ENCODE data around the gene PRPF38B.

PRPF38B gene

DNA sequence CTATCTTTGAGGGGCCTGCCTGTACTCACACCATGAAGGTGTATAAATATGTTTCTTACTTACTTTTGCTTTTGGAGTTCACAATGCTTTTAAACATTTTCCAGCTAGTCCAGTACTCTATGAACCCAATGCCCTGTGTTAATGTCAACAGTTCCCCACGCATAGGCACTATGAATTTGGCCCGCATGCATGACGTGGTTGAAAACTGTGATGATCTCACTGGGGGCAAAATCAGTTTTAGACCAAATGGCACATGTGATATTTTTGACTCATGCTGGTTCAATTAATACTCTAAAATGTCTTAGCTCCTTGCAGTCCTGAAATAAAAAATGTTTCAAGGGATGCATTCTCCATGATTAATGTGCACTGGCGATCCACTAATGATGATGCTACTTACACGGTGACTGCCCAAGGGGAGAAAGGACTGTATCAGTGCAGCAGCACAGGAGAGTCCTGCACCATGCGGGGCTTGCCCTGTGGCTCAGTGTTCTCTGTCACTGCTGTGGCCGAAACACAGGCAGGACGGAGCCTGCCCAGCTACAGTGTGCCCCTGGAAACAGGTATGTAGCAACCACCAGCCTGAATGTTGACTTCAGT is 36.3 kb downstream of the PRPF38B start:
- H3K27ac ChIP-seq (ENCODE audit: low read length): no peak overlapping the region
- no peaks in the 10 kb centered on the region for H3K27me3 ChIP-seq (replicated peaks; ENCODE audit: insufficient read depth, low read length)
- no peak overlapping the region for H3K4me3 ChIP-seq (ENCODE audit: low read length)
- no peak overlapping the region for H2AFZ ChIP-seq (ENCODE audit: low read length)
- no peaks in the 10 kb centered on the region for H3K4me1 ChIP-seq (ENCODE audit: low read length)
- no peaks in the 10 kb centered on the region for H3K36me3 ChIP-seq (replicated peaks; ENCODE audit: insufficient read depth, low read length)
- no peaks in the 10 kb centered on the region for H3K9me2 ChIP-seq (replicated peaks; ENCODE audit: insufficient read depth, low read length)
- TF ChIP-seq, protein P1, sequence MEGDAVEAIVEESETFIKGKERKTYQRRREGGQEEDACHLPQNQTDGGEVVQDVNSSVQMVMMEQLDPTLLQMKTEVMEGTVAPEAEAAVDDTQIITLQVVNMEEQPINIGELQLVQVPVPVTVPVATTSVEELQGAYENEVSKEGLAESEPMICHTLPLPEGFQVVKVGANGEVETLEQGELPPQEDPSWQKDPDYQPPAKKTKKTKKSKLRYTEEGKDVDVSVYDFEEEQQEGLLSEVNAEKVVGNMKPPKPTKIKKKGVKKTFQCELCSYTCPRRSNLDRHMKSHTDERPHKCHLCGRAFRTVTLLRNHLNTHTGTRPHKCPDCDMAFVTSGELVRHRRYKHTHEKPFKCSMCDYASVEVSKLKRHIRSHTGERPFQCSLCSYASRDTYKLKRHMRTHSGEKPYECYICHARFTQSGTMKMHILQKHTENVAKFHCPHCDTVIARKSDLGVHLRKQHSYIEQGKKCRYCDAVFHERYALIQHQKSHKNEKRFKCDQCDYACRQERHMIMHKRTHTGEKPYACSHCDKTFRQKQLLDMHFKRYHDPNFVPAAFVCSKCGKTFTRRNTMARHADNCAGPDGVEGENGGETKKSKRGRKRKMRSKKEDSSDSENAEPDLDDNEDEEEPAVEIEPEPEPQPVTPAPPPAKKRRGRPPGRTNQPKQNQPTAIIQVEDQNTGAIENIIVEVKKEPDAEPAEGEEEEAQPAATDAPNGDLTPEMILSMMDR (IDR thresholded peaks at IDR 0.05; ENCODE audit: low read length): no peak
- TF ChIP-seq EZH2phosphoT487 (IDR thresholded peaks at IDR 0.05; ENCODE audit: low read length): no peak
- TF ChIP-seq EZH2 (optimal IDR thresholded peaks at IDR 0.05; ENCODE audit: low read depth, low read length): no peak
- no peak for DNase-seq
- H3K79me2 ChIP-seq (ENCODE audit: low read length): no peaks in the 10 kb centered on the region
- no peaks in the 10 kb centered on the region for H4K20me1 ChIP-seq (ENCODE audit: insufficient read depth, low read length)
- H3F3A ChIP-seq (ENCODE audit: insufficient read depth, low read length): no peaks in the 10 kb centered on the region
- H3K9me3 ChIP-seq (replicated peaks; ENCODE audit: insufficient read depth, low read length): no peaks in the 10 kb centered on the region
- no peak overlapping the region for H3K4me2 ChIP-seq (ENCODE audit: low read depth, low read length)
- H3K9ac ChIP-seq (ENCODE audit: low read length): no peak overlapping the region

DNA sequence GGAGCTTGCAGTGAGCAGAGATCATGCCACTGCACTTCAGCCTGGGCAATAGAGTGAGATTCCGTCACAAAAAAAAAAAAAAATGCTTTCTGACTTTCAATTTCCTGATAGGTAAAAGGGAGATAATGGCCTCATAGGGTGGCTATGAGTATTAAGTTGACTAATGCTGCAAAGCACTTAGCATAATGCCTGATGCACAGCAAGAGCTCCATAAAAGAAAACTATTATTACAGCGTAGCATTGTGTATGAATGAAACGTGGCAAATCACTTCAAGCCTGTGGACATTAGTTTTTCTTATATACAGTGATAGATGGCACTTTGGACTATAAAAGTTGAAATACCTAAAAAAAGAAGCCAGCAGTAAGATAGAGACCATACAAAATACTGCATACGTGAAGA is 37.4 kb downstream of the PRPF38B start:
- H3K9me2 ChIP-seq (replicated peaks; ENCODE audit: insufficient read depth, low read length): no peaks in the 10 kb centered on the region

DNA sequence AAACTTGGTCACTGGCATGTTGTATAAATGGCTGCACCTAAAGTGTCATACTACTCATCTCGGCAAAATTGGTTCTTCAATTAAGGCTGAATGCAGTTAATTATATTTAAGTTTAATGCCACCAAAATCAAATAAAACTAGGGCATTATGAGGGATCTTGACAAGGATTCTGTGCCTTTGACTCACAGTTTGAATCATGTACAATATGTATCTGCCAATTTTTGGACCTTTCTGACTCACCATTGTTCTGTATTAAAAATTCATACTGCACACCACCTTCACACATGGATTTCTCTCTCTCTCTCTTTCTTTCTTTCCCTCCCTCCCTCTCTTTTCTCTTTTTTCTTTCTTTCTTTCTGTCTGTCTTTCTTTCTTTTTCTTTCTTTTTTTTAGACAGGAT is 40.3 kb downstream of the PRPF38B start:
- Histone ChIP-seq H3K27me3 (replicated peaks; ENCODE audit: insufficient read depth, low read length) (no peaks in the 10 kb centered on the region), H3K36me3 (replicated peaks; ENCODE audit: insufficient read depth, low read length) (no peaks in the 10 kb centered on the region), H3K79me2 (ENCODE audit: low read length) (no peaks in the 10 kb centered on the region), H3F3A (ENCODE audit: insufficient read depth, low read length) (no peaks in the 10 kb centered on the region), H3K9ac (ENCODE audit: low read length) (no peak overlapping the region), H3K4me3 (ENCODE audit: low read length) (no peak overlapping the region), H2AFZ (ENCODE audit: low read length) (no peak overlapping the region), H3K4me2 (ENCODE audit: low read depth, low read length) (no peak overlapping the region), H3K9me3 (replicated peaks; ENCODE audit: insufficient read depth, low read length) (no peaks in the 10 kb centered on the region), H3K9me2 (replicated peaks; ENCODE audit: insufficient read depth, low read length) (no peaks in the 10 kb centered on the region), H4K20me1 (ENCODE audit: insufficient read depth, low read length) (no peaks in the 10 kb centered on the region), H3K4me1 (ENCODE audit: low read length) (no peaks in the 10 kb centered on the region), H3K27ac (ENCODE audit: low read length) (no peak overlapping the region)
- no peak for DNase-seq
- no peak for TF ChIP-seq EZH2 (optimal IDR thresholded peaks at IDR 0.05; ENCODE audit: low read depth, low read length)
- TF ChIP-seq, protein P1 (IDR thresholded peaks at IDR 0.05; ENCODE audit: low read length): no peak
- TF ChIP-seq EZH2phosphoT487 (IDR thresholded peaks at IDR 0.05; ENCODE audit: low read length): no peak

More for the DNA sequence above, 37.4 kb downstream of the PRPF38B start:
- TF ChIP-seq, protein P1 (IDR thresholded peaks at IDR 0.05; ENCODE audit: low read length): no peak
- TF ChIP-seq EZH2 (optimal IDR thresholded peaks at IDR 0.05; ENCODE audit: low read depth, low read length): no peak
- TF ChIP-seq EZH2phosphoT487 (IDR thresholded peaks at IDR 0.05; ENCODE audit: low read length): no peak
- H3K36me3 ChIP-seq (replicated peaks; ENCODE audit: insufficient read depth, low read length): no peaks in the 10 kb centered on the region
- H4K20me1 ChIP-seq (ENCODE audit: insufficient read depth, low read length): no peaks in the 10 kb centered on the region
- no peaks in the 10 kb centered on the region for H3K79me2 ChIP-seq (ENCODE audit: low read length)
- H3K4me1 ChIP-seq (ENCODE audit: low read length): no peaks in the 10 kb centered on the region
- no peak overlapping the region for H3K4me3 ChIP-seq (ENCODE audit: low read length)
- no peaks in the 10 kb centered on the region for H3K27me3 ChIP-seq (replicated peaks; ENCODE audit: insufficient read depth, low read length)
- H3K4me2 ChIP-seq (ENCODE audit: low read depth, low read length): no peak overlapping the region
- H3F3A ChIP-seq (ENCODE audit: insufficient read depth, low read length): no peaks in the 10 kb centered on the region
- no peaks in the 10 kb centered on the region for H3K9me3 ChIP-seq (replicated peaks; ENCODE audit: insufficient read depth, low read length)
- H3K27ac ChIP-seq (ENCODE audit: low read length): no peak overlapping the region
- no peak overlapping the region for H3K9ac ChIP-seq (ENCODE audit: low read length)
- no peak for DNase-seq
- no peak overlapping the region for H2AFZ ChIP-seq (ENCODE audit: low read length)

All from MM.1S (cell line).